Liver (tissue), 9 donors: ENCODE results near the gene PIAS1. TPM values are rescaled to one million over a fixed set of nuclear protein-coding genes. Genes with fewer than 3 reads are reported as not detected.

Source experiments
- DNase-seq: peaks from one replicate; pipeline ENCODE4 v3.0.0-alpha.2; 2017; ENCODE audit warnings: low spot score
- H3K27ac ChIP-seq, 2 donors: one replicate each; pipeline ENCODE4 v1.7.0; 2013; ENCODE audit warnings: inconsistent platforms in 2 of 2, low read length in 2 of 2, control low read depth in 1 of 2, low read depth in 1 of 2, mild to moderate bottlenecking in 1 of 2
- H3K27me3 ChIP-seq, 4 donors: one replicate each; pipeline versions ENCODE4 v1.6.1 to v1.7.0; 2013; ENCODE audit warnings: low read length in 3 of 4, inconsistent platforms in 1 of 4, mild to moderate bottlenecking in 1 of 4, moderate library complexity in 1 of 4; ENCODE audit not compliant: control insufficient read depth in 4 of 4, insufficient read depth in 4 of 4
- H3K36me3 ChIP-seq, 4 donors: one replicate each; pipeline versions ENCODE4 v1.6.1 to v1.7.0; 2013; ENCODE audit warnings: low read length in 3 of 4, mild to moderate bottlenecking in 3 of 4, low read depth in 1 of 4, moderate library complexity in 1 of 4; ENCODE audit not compliant: control insufficient read depth in 4 of 4, insufficient read depth in 3 of 4
- H3K4me1 ChIP-seq, 4 donors: one replicate each; pipeline versions ENCODE4 v1.6.1 to v1.7.0; 2013; ENCODE audit warnings: low read length in 3 of 4, mild to moderate bottlenecking in 3 of 4, moderate library complexity in 1 of 4; ENCODE audit not compliant: control insufficient read depth in 4 of 4, insufficient read depth in 4 of 4
- H3K4me3 ChIP-seq, 3 donors: one replicate each; pipeline versions ENCODE4 v1.6.1 to v1.7.0; 2013; ENCODE audit warnings: low read length in 3 of 3, control low read depth in 1 of 3, low read depth in 1 of 3, mild to moderate bottlenecking in 1 of 3
- H3K9ac ChIP-seq, 2 donors: one replicate each; pipeline ENCODE4 v1.7.0; 2013; ENCODE audit warnings: low read length in 2 of 2, mild to moderate bottlenecking in 2 of 2, moderate library complexity in 2 of 2, control low read depth in 1 of 2, low read depth in 1 of 2
- H3K9me3 ChIP-seq, 4 donors: one replicate each; pipeline versions ENCODE4 v1.6.1 to v1.7.0; 2013; ENCODE audit warnings: low read length in 3 of 4; ENCODE audit not compliant: control insufficient read depth in 4 of 4
- ATF3 ChIP-seq: IDR thresholded peaks from 2 replicates; pipeline ENCODE4 v1.6.1; 2016; ENCODE audit warnings: antibody characterized with exemption
- EGR1 ChIP-seq, 2 donors: IDR thresholded peaks; 2 replicates each; pipeline ENCODE4 v1.6.1; 2016 to 2018; ENCODE audit warnings: antibody characterized with exemption in 2 of 2, low read depth in 2 of 2
- FOXA1 ChIP-seq: IDR thresholded peaks from 2 replicates; pipeline ENCODE4 v1.6.1; 2016; ENCODE audit warnings: antibody characterized with exemption
- FOXA2 ChIP-seq: IDR thresholded peaks from 2 replicates; pipeline ENCODE4 v1.6.1; 2016; ENCODE audit warnings: antibody characterized with exemption
- GABPA ChIP-seq, 2 donors: IDR thresholded peaks in 1 of 2; conservative IDR thresholded peaks in 1 of 2; 2 replicates each; pipeline ENCODE4 v1.6.1; 2016; ENCODE audit warnings: antibody characterized with exemption in 2 of 2, mild to moderate bottlenecking in 1 of 2, moderate library complexity in 1 of 2
- HNF4A ChIP-seq, 2 donors: conservative IDR thresholded peaks; 2 replicates each; pipeline ENCODE4 v1.6.1; 2016; ENCODE audit warnings: antibody characterized with exemption in 2 of 2, mild to moderate bottlenecking in 2 of 2
- HNF4G ChIP-seq: IDR thresholded peaks from 2 replicates; pipeline ENCODE4 v1.6.1; 2016; ENCODE audit warnings: antibody characterized with exemption
- JUND ChIP-seq, 2 donors: IDR thresholded peaks; 2 replicates each; pipeline ENCODE4 v1.6.1; 2016; ENCODE audit warnings: antibody characterized with exemption in 2 of 2
- MAX ChIP-seq: IDR thresholded peaks from 2 replicates; pipeline ENCODE4 v1.6.1; 2016; ENCODE audit warnings: antibody characterized with exemption
- NR2F2 ChIP-seq: IDR thresholded peaks from 2 replicates; pipeline ENCODE4 v1.6.1; 2016; ENCODE audit warnings: antibody characterized with exemption
- RAD21 ChIP-seq, 2 donors: IDR thresholded peaks; 2 replicates each; pipeline ENCODE4 v1.6.1; 2016; ENCODE audit warnings: antibody characterized with exemption in 2 of 2, mild to moderate bottlenecking in 2 of 2
- REST ChIP-seq: IDR thresholded peaks from 2 replicates; pipeline ENCODE4 v1.6.1; 2016; ENCODE audit warnings: antibody characterized with exemption, mild to moderate bottlenecking
- RXRA ChIP-seq, 2 donors: IDR thresholded peaks; 2 replicates each; pipeline ENCODE4 v1.6.1; 2017 to 2018; ENCODE audit warnings: antibody characterized with exemption in 2 of 2, mild to moderate bottlenecking in 1 of 2
- SP1 ChIP-seq: IDR thresholded peaks from 2 replicates; pipeline ENCODE4 v1.6.1; 2018; ENCODE audit warnings: antibody characterized with exemption, mild to moderate bottlenecking
- TAF1 ChIP-seq: conservative IDR thresholded peaks from 2 replicates; pipeline ENCODE4 v1.6.1; 2016; ENCODE audit warnings: antibody characterized with exemption, mild to moderate bottlenecking
- ZBTB33 ChIP-seq: IDR thresholded peaks from 2 replicates; pipeline ENCODE4 v1.6.1; 2016; ENCODE audit warnings: antibody characterized with exemption
- WGBS: extraction: QIAGEN DNeasy Blood & Tissue Kit; methylation state at CpG from one replicate; pipeline ENCODE4 v1.1.7; 2013; 5-methylcytosine and 5-hydroxymethylcytosine counted together
- polyA plus RNA-seq, 2 donors: library from polyadenylated mRNA; stranded (reverse) in 1 of 2; unstranded in 1 of 2; fragments of 200-250 nt in 1 of 2; fragments of >200 nt in 1 of 2; fragmentation: Nextera tagmentation in 1 of 2; extraction: Ambion mirVana in 1 of 2; gene quantifications; one replicate each; pipeline versions ENCODE4 v1.2.1 to v1.2.3, GENCODE V29; 2013 to 2015
- total RNA-seq, 2 donors: library from RNA; depleted of rRNA; stranded (reverse); fragments of >200 nt; gene quantifications; one replicate each; pipeline ENCODE4 v1.2.3, GENCODE V29; 2014
- donor health status: healthy.
- donor health status: healthy.
- donor health status: healthy.
- donor health status: healthy.
- donor health status: healthy.

Gene PIAS1
- total and polyA plus RNA-seq, 4 donors, result 5.6 to 18.8 (median 13.2) TPM

GRCh38 chr15:68028137-68028887, 25.8 kb upstream of the PIAS1 start:
- DNase-seq, result no peak

GRCh38 chr15:68028888-68029207, 25.3 kb upstream of the PIAS1 start:
- no peak for TF ChIP-seq FOXA1
- no peak for TF ChIP-seq HNF4G
- no peak for TF ChIP-seq FOXA2
- no peak for TF ChIP-seq ATF3
- TF ChIP-seq MAX, result no peak
- TF ChIP-seq ZBTB33, result no peak
- no peak overlapping the region for H3K4me3 ChIP-seq
- no peaks in the 10 kb centered on the region for H3K4me1 ChIP-seq
- DNase-seq, result no peak
- H3K36me3 ChIP-seq, result no peaks in the 10 kb centered on the region
- H3K9ac ChIP-seq, result no peak overlapping the region
- WGBS, result 85% methylated on average over 5 of the region's 5 CpGs
- no peaks in the 10 kb centered on the region for H3K9me3 ChIP-seq
- no peaks in the 10 kb centered on the region for H3K27me3 ChIP-seq
- no peak overlapping the region for H3K27ac ChIP-seq

More at GRCh38 chr15:68028137-68028887, 25.8 kb upstream of the PIAS1 start:
- no peak for TF ChIP-seq FOXA1
- TF ChIP-seq RXRA (IDR thresholded peaks at IDR 0.05), result no peak
- TF ChIP-seq FOXA2, result no peak
- no peak for TF ChIP-seq ATF3
- TF ChIP-seq HNF4A (conservative IDR thresholded peaks at IDR 0.05), result no peak
- no peak for TF ChIP-seq GABPA (IDR thresholded peaks at IDR 0.05 in 1 of 2, conservative IDR thresholded peaks at IDR 0.05 in 1 of 2)
- no peak for TF ChIP-seq TAF1
- TF ChIP-seq HNF4G, result no peak
- no peak for TF ChIP-seq RAD21 (IDR thresholded peaks at IDR 0.05)
- TF ChIP-seq MAX, result no peak
- TF ChIP-seq JUND (IDR thresholded peaks at IDR 0.05), result no peak
- Histone ChIP-seq H3K9me3 (no peaks in the 10 kb centered on the region), H3K4me1 (no peaks in the 10 kb centered on the region), H3K27ac (no peak overlapping the region), H3K36me3 (no peaks in the 10 kb centered on the region), H3K4me3 (no peak overlapping the region), H3K9ac (no peak overlapping the region), H3K27me3 (no peaks in the 10 kb centered on the region)
- WGBS, result 82% methylated on average over 7 of the region's 7 CpGs

GRCh38 chr15:68029959-68030358, 24.2 kb upstream of the PIAS1 start:
- no peaks in the 10 kb centered on the region for H3K9me3 ChIP-seq
- H3K27ac ChIP-seq, result no peak overlapping the region
- DNase-seq, result no peak
- no peaks in the 10 kb centered on the region for H3K27me3 ChIP-seq
- H3K36me3 ChIP-seq, result no peaks in the 10 kb centered on the region
- H3K4me3 ChIP-seq, result no peak overlapping the region
- no peak overlapping the region for H3K9ac ChIP-seq
- TF ChIP-seq FOXA1 (no peak), SP1 (no peak), ZBTB33 (no peak), MAX (no peak), EGR1 (IDR thresholded peaks at IDR 0.05; ENCODE audit: low read depth in 2 of 2) (no peak), JUND (IDR thresholded peaks at IDR 0.05) (no peak), GABPA (IDR thresholded peaks at IDR 0.05 in 1 of 2, conservative IDR thresholded peaks at IDR 0.05 in 1 of 2) (no peak), TAF1 (no peak), ATF3 (no peak), NR2F2 (no peak), HNF4A (conservative IDR thresholded peaks at IDR 0.05) (no peak), HNF4G (no peak), FOXA2 (no peak), RXRA (IDR thresholded peaks at IDR 0.05) (no peak), RAD21 (IDR thresholded peaks at IDR 0.05) (no peak), REST (no peak)
- H3K4me1 ChIP-seq, result no peaks in the 10 kb centered on the region
